Activated CD8-positive, alpha-beta memory T cell treated with anti-CD3 and anti-CD28 coated beads for 48 hours (primary cell): ENCODE results near the gene CKMT2.

Experiments used
- DNase-seq, 3 experiments: peaks; one replicate each; pipeline ENCODE4 v3.0.0-alpha.2; 2020; ENCODE audit warnings: low read depth in 2 of 3, low spot score in 2 of 3

The CKMT2 gene

DNA sequence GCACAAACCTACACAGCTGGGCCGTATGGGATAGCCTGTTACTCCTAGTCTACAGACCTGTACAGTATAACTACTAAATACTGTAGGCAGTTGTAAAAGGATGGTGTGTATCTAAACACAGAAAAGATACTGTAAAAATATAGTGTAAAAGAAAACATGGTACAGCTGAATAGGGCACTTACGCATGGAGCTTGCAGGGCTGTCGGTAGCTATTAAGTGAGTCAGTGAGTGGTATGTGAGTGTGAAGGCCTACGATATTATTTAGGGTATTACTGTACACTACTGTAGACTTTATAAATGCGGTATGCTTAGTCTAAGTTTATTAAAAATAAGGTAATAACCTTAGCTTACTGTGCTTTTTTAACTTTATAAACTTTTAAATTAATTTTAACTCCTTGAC, 69.5 kb downstream of the CKMT2 start:
- no peak for DNase-seq

- DNase-seq, result no peak
These were observed 70.4 kb downstream of the CKMT2 start for GRCh38 chr5:81303563-81303962.

DNA sequence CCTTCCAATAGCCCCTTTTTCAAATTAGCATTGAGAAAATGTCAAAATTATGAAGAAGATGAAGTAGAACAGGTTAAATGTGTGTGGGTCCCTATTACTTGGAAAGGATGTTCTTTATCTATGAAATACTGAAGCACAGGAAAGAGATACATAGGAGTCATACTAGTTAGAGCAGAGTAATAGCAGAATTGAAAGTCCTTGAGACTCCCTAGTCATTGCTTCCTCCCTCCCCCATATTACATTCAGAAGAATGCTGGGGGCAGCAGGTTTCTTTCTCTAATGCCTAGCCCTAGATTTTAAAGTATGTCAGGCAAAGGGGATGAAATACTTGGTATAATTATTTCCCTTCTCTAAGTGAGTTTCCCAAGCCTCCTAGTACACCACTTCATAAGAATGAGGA, 72.7 kb downstream of the CKMT2 start:
- no peak for DNase-seq

DNA sequence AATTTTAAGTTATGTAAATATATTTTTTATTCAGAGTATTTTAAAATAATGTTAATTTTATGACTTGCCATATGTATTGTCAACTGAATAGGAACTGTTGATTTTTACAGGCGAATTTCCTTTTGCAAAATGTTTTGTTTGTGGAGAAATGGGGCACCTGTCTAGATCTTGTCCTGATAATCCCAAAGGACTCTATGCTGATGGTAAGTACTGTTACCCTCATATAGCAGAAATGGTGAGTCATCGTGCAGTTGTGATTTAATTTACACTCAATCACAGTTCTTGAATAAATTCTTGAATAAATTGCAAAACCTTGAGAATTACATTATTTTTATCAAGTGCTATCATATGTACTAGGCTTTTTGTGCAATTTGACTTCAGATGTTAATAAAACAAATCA, 75.7 kb downstream of the CKMT2 start:
- no peak for DNase-seq

DNA sequence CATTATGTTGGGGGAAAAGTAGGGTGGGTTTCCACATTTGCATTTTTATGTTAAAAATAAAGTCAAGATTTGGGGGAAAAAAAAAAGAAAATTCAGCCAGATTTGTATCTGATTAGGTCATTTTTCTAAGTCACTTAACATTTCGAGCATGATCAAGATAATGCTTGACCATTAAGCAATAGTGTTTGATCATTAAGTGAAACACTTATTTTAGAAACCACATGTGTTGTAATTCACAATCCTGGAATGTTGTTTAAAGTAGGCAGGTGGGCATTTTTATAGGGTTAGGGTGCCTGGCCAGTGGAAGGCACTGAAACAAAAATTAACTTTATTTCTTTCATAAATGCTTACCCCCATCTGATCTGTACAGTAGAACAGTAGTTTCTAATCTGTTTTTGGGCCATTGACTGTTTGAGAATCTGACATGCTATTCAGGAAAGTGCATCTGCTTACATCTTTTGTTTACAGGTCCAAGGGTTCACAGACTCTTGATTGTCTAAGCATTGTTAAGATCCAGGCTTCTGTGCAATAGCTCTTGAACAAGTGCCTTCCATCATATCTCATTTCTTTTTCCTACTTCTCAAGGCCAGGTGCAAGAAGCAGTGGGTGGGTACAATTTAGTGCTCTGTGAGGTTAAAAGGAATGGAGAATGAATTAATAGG, 77.4 kb downstream of the CKMT2 start:
- no peak for DNase-seq

- DNase-seq, result no peak
These were observed 80.2 kb downstream of the CKMT2 start for GRCh38 chr5:81313278-81313677.

GRCh38 chr5:81313686-81314085, 80.6 kb downstream of the CKMT2 start:
- no peak for DNase-seq

GRCh38 chr5:81314581-81314980, 81.5 kb downstream of the CKMT2 start:
- DNase-seq, result no peak

- DNase-seq, result no peak
These were observed 82.2 kb downstream of the CKMT2 start for GRCh38 chr5:81315336-81315735.

DNA sequence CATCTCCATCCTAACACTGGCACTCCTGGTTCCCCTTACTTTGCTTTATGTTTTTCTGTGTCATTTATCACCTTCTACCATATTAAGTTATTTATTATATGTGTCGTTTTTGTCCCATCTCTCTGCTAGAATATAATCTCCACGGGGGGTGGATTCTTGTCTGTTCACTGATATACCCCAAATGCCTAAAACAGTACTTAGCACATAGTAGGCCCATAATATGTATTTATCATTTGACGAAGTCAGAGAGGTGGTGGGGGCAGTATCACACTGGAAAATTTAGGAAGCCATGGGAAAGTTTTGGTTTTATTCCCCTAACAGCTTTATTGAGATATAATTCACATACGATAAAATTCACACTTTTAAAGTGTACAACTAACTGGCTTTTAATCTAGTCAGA, 82.7 kb downstream of the CKMT2 start:
- no peak for DNase-seq
